ENCODE measurements around the gene TBL2. TPM values are rescaled to one million over a fixed set of nuclear protein-coding genes. Genes with fewer than 3 reads are reported as not detected.

TBL2 gene
- polyA plus RNA-seq, 1 donor from 2014 or later: 38.6 TPM

DNA sequence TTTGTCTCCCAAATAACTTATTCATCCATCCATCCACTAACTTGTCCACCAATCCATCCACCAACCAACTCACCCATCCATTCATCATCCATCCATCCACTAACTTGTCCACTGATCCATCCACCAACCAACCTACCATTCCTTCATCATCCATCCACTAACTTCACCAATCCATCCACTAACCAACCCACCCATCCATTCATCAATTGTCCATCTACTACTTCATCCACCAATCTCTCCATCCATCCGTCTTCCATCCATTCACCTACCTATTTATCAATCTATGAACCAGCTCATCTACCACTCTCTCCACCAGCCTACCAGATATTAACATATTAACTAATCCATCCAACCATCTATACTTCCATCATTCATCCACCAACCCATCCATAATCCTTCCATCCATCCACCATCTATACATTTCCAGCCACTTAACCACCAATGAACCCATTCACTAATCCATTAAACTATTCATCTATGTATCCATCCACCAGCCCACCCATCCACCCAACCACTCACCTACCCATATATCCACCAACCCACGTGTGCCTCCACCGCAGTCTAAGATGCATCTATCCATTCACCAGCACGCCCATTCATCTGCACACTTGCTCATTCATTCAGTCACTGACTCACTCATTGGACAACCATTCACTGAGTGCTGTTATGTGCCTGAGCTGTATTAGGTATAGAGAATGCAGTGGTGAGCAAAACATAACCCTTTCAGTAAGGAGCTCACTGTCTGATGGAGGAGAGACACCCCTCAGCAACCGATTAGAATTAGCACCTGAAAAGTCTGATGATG lies 19.8 kb upstream of the TBL2 start:
- Histone ChIP-seq H3K36me3 (ENCODE audit: insufficient read depth, low read length) (no peaks in the 10 kb centered on the region), H3K79me2 (replicated peaks; ENCODE audit: insufficient read depth, low read length) (no peaks in the 10 kb centered on the region), H4K20me1 (ENCODE audit: insufficient read depth) (no peaks in the 10 kb centered on the region), H3K9ac (ENCODE audit: low read length) (no peak overlapping the region), H2AFZ (ENCODE audit: low read depth, low read length) (no peak overlapping the region), H3F3A (ENCODE audit: insufficient read depth, low read length, poor library complexity, severe bottlenecking) (no peaks in the 10 kb centered on the region), H3K27ac (ENCODE audit: low read length) (no peak overlapping the region), H3K4me3 (ENCODE audit: low read length) (no peak overlapping the region), H3K27me3 (ENCODE audit: insufficient read depth, low read depth, low read length) (no peaks in the 10 kb centered on the region), H3K9me2 (ENCODE audit: insufficient read depth, low read length) (no peaks in the 10 kb centered on the region), H3K9me3 (ENCODE audit: low read length) (no peaks in the 10 kb centered on the region), H3K4me2 (ENCODE audit: low read length) (no peak overlapping the region)
- no peak for TF ChIP-seq EZH2 (IDR thresholded peaks at IDR 0.05; ENCODE audit: borderline replicate concordance, insufficient read depth, low read length, poor library complexity, severe bottlenecking)
- no peak for TF ChIP-seq MXI1 (conservative IDR thresholded peaks at IDR 0.05; ENCODE audit: poor library complexity, severe bottlenecking)
- no peak for TF ChIP-seq RAD21 (conservative IDR thresholded peaks at IDR 0.05)
- TF ChIP-seq SMC3 (conservative IDR thresholded peaks at IDR 0.05; ENCODE audit: poor library complexity): no peak
- TF ChIP-seq, protein P1, sequence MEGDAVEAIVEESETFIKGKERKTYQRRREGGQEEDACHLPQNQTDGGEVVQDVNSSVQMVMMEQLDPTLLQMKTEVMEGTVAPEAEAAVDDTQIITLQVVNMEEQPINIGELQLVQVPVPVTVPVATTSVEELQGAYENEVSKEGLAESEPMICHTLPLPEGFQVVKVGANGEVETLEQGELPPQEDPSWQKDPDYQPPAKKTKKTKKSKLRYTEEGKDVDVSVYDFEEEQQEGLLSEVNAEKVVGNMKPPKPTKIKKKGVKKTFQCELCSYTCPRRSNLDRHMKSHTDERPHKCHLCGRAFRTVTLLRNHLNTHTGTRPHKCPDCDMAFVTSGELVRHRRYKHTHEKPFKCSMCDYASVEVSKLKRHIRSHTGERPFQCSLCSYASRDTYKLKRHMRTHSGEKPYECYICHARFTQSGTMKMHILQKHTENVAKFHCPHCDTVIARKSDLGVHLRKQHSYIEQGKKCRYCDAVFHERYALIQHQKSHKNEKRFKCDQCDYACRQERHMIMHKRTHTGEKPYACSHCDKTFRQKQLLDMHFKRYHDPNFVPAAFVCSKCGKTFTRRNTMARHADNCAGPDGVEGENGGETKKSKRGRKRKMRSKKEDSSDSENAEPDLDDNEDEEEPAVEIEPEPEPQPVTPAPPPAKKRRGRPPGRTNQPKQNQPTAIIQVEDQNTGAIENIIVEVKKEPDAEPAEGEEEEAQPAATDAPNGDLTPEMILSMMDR (IDR thresholded peaks at IDR 0.05; ENCODE audit: poor library complexity, severe bottlenecking): no peak
- no peak for TF ChIP-seq POLR2AphosphoS5 (IDR thresholded peaks at IDR 0.05)
- TF ChIP-seq, protein P2, sequence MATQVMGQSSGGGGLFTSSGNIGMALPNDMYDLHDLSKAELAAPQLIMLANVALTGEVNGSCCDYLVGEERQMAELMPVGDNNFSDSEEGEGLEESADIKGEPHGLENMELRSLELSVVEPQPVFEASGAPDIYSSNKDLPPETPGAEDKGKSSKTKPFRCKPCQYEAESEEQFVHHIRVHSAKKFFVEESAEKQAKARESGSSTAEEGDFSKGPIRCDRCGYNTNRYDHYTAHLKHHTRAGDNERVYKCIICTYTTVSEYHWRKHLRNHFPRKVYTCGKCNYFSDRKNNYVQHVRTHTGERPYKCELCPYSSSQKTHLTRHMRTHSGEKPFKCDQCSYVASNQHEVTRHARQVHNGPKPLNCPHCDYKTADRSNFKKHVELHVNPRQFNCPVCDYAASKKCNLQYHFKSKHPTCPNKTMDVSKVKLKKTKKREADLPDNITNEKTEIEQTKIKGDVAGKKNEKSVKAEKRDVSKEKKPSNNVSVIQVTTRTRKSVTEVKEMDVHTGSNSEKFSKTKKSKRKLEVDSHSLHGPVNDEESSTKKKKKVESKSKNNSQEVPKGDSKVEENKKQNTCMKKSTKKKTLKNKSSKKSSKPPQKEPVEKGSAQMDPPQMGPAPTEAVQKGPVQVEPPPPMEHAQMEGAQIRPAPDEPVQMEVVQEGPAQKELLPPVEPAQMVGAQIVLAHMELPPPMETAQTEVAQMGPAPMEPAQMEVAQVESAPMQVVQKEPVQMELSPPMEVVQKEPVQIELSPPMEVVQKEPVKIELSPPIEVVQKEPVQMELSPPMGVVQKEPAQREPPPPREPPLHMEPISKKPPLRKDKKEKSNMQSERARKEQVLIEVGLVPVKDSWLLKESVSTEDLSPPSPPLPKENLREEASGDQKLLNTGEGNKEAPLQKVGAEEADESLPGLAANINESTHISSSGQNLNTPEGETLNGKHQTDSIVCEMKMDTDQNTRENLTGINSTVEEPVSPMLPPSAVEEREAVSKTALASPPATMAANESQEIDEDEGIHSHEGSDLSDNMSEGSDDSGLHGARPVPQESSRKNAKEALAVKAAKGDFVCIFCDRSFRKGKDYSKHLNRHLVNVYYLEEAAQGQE (IDR thresholded peaks at IDR 0.05; ENCODE audit: borderline replicate concordance): no peak

DNA sequence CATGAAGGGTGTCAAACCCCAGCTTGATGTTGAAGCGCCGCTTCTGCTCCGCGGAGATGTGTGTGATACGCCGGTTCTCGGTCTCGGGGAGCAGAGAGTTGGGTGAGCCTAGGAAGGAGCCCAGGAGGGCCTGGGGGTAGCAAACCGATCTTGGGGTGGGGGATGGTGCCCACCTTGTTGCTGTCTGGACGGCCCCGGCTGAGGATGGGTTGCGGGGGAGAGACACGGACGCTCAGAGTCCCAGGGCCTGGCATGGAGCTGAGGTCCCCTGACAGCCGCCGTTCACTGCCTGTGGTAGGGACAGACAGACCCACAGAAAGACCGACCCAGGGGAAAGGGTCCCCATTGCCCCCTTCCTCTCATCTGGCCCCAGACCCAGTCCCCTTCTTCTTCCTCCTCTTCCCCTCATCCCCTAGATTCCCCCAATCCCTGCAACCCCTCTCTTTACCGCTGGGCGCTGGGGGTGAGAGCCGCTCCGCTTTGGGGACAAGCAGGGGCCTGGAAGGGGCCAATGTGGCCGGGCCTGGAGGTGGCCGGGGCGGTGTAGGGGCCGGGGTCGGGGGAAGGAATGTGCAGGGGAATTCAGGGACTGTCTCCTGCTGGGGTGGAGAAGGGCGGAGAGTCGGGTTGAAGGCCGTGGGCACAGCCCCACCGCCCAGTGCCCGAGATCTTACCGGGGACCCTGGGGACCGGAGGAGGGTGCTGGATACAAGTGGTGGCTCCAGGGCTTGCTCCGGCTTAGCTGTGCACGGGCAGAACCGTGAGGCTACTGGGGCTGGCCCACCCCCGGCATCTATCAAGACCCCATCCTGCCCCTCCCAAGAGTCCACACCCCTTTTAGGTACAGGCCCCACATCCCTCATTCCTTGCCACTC lies 18.0 kb upstream of the TBL2 start:
- H3K27me3 ChIP-seq (ENCODE audit: insufficient read depth, low read depth, low read length): no peaks in the 10 kb centered on the region
- TF ChIP-seq EZH2 (IDR thresholded peaks at IDR 0.05; ENCODE audit: borderline replicate concordance, insufficient read depth, low read length, poor library complexity, severe bottlenecking): no peak
- TF ChIP-seq SMC3 (conservative IDR thresholded peaks at IDR 0.05; ENCODE audit: poor library complexity): no peak
- TF ChIP-seq, protein P2 (IDR thresholded peaks at IDR 0.05; ENCODE audit: borderline replicate concordance): no peak
- TF ChIP-seq, protein P1 (IDR thresholded peaks at IDR 0.05; ENCODE audit: poor library complexity, severe bottlenecking): no peak
- no peak for TF ChIP-seq POLR2AphosphoS5 (IDR thresholded peaks at IDR 0.05)
- TF ChIP-seq RAD21 (conservative IDR thresholded peaks at IDR 0.05): no peak
- no peak for TF ChIP-seq TAF1 (IDR thresholded peaks at IDR 0.05; ENCODE audit: low read depth)
- no peak for TF ChIP-seq MXI1 (conservative IDR thresholded peaks at IDR 0.05; ENCODE audit: poor library complexity, severe bottlenecking)
- no peak for TF ChIP-seq EP300 (conservative IDR thresholded peaks at IDR 0.05; ENCODE audit: poor library complexity, severe bottlenecking)
- no peaks in the 10 kb centered on the region for H3K36me3 ChIP-seq (ENCODE audit: insufficient read depth, low read length)
- H3K9me3 ChIP-seq (ENCODE audit: low read length): no peaks in the 10 kb centered on the region
- no peaks in the 10 kb centered on the region for H3K79me2 ChIP-seq (replicated peaks; ENCODE audit: insufficient read depth, low read length)
- no peaks in the 10 kb centered on the region for H3K9me2 ChIP-seq (ENCODE audit: insufficient read depth, low read length)
- H3K4me3 ChIP-seq (ENCODE audit: low read length): no peak overlapping the region
- H3K27ac ChIP-seq (ENCODE audit: low read length): no peak overlapping the region
- H3K9ac ChIP-seq (ENCODE audit: low read length): no peak overlapping the region
- H4K20me1 ChIP-seq (ENCODE audit: insufficient read depth): no peaks in the 10 kb centered on the region
- no peak overlapping the region for H2AFZ ChIP-seq (ENCODE audit: low read depth, low read length)
- H3K4me2 ChIP-seq (ENCODE audit: low read length): no peak overlapping the region
- H3F3A ChIP-seq (ENCODE audit: insufficient read depth, low read length, poor library complexity, severe bottlenecking): no peaks in the 10 kb centered on the region

All from neural cell (in vitro differentiated cells).